ENCODE results near the gene CACNA1C. TPM values are rescaled to one million over a fixed set of nuclear protein-coding genes. Genes with fewer than 3 reads are reported as not detected.

CACNA1C gene
- total RNA-seq, 2 donors from 2014 or later, result 70.0 to 127 TPM

GRCh38 chr12:2743478-2743877 is 690.7 kb downstream of the CACNA1C start:
- no peaks in the 10 kb centered on the region for H3K36me3 ChIP-seq
- H3K4me1 ChIP-seq (ENCODE audit: control insufficient read depth in 1 of 2, low read depth in 2 of 2), result no peaks in the 10 kb centered on the region
- TF ChIP-seq CTCF (IDR thresholded peaks at IDR 0.05), result no peak
- no peaks in the 10 kb centered on the region for H3K27me3 ChIP-seq (replicated peaks; ENCODE audit: insufficient read depth)
- ATAC-seq (ENCODE audit: insufficient number of reproducible peaks, low FRiP score, low read depth), result no peak
- H3K27ac ChIP-seq, result no peak overlapping the region
- H3K4me3 ChIP-seq, result no peak overlapping the region
- no peaks in the 10 kb centered on the region for H3K9me3 ChIP-seq
- DNase-seq (ENCODE audit: low spot score), result no peak

- H3K27me3 ChIP-seq (replicated peaks; ENCODE audit: insufficient read depth), result no peaks in the 10 kb centered on the region
- ATAC-seq (ENCODE audit: insufficient number of reproducible peaks, low FRiP score, low read depth) (no peak), DNase-seq (ENCODE audit: low spot score) (no peak)
- TF ChIP-seq CTCF (IDR thresholded peaks at IDR 0.05), result no peak
- H3K4me1 ChIP-seq (ENCODE audit: control insufficient read depth in 1 of 2, low read depth in 2 of 2), result no peaks in the 10 kb centered on the region
- no peak overlapping the region for H3K4me3 ChIP-seq
- no peaks in the 10 kb centered on the region for H3K36me3 ChIP-seq
- H3K9me3 ChIP-seq, result no peaks in the 10 kb centered on the region
- H3K27ac ChIP-seq, result no peak overlapping the region
Measured at GRCh38 chr12:2745655-2746054, 692.9 kb downstream of the CACNA1C start.

Other genes with a start within 250 kb of the CACNA1C start
- not detected for gene LRTM2, start 232.4 kb upstream of the CACNA1C start, total RNA-seq
- 10 to 100 TPM in 1 of 2 donors, 1 to 10 TPM in 1; 8.7 to 12.3 TPM for gene CACNA2D4, start 134.3 kb upstream of the CACNA1C start, total RNA-seq
- 10 to 100 TPM; 16.6 to 19.5 TPM for gene DCP1B, start 48.5 kb upstream of the CACNA1C start, total RNA-seq

Data from thoracic aorta (tissue), 2 donors.